Right ventricle myocardium superior (tissue), 1 donor: ENCODE measurements around the gene NME1. TPM values are rescaled to one million over a fixed set of nuclear protein-coding genes. Genes with fewer than 3 reads are reported as not detected.

ENCODE experiments used
- ATAC-seq: fragments of 200-7000 bp; cut with Tn5 transposase; one replicate; pipeline ENCODE4 v1.9.1; 2020; ENCODE audit warnings: mild to moderate bottlenecking; ENCODE audit not compliant: poor library complexity
- DNase-seq: peaks from one replicate; pipeline ENCODE4 v3.0.0-alpha.2; 2020
- intact Hi-C: fragments of 100-400 bp; cut with DNase I; formaldehyde crosslinking; loops from one replicate; pipeline ENCODE4 v1.11.2; 2022
- total RNA-seq: library from RNA; stranded (reverse); fragmentation: NEBNext Ultra II Directional; extraction: Animal tissue kit (Norgen Biotek cat#: 25700); gene quantifications from one replicate; pipeline ENCODE4 v1.2.1, GENCODE V29; 2021
- donor health status: DM: no; HTN: yes; CAD: no; lungs with severe emphysema.

NME1 gene
- total RNA-seq, 1 donor from 2014 or later = 21.1 TPM

- intact Hi-C loops = no loop called here
- ATAC-seq (no peak), DNase-seq (no peak)
These were observed 27.1 kb downstream of the NME1 start for GRCh38 chr17:51180486-51180885.

DNA sequence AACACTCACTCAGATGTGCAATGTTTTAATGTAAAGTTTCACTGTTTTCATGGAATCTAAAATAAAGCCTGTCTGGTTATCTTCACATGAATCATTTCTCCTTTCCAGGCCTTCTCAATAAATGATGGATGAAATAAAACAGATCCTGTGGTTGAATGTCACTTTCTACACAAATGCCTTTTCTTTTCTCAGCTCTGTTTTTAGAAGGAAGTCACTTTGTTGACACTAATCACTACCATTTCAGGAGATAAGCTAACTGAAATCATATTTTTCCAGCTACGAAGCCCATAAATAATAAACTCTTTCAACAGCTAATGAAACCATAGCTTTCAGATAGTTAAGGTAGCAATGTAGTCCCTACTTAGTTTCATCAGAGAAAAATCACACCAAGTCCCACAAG lies 30.8 kb downstream of the NME1 start:
- intact Hi-C loops = no loop called here
- DNase-seq (no peak), ATAC-seq (no peak)

- ATAC-seq (no peak), DNase-seq (no peak)
- intact Hi-C loops = no loop called here
These were observed 32.5 kb downstream of the NME1 start for GRCh38 chr17:51185763-51186332.

GRCh38 chr17:51188271-51188833 lies 35.0 kb downstream of the NME1 start:
- DNase-seq (no peak), ATAC-seq (no peak)
- intact Hi-C loops = no loop called here

- DNase-seq = no peak
- no peak for ATAC-seq
These were observed 35.8 kb downstream of the NME1 start for GRCh38 chr17:51189162-51189561.

GRCh38 chr17:51189628-51190027 lies 36.3 kb downstream of the NME1 start:
- DNase-seq (no peak), ATAC-seq (no peak)
- intact Hi-C loops = no loop called here

More at GRCh38 chr17:51189162-51189561, 35.8 kb downstream of the NME1 start:
- intact Hi-C loops = no loop called here

DNA sequence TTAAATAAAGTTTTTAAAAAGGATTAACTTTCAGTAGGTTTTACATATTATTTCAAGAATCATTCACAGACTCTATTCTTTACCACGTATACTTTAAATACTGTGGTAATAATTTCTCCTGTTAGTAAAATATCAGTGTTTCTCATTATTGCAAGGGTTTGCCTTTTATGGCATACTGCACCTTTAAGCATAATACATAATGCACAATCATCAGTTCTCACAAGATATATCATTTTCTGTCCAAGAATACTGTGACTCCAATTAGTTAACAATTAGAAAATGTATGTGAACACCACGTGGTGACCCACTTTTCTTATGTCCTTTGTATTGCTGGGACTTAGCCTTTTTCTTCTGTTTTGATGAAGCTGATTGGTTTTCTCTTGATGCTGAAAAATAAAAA lies 38.5 kb downstream of the NME1 start:
- intact Hi-C loops = no loop called here
- no peak for ATAC-seq
- DNase-seq = no peak

- DNase-seq = no peak
- no peak for ATAC-seq
- intact Hi-C loops = no loop called here
These were observed 44.4 kb downstream of the NME1 start for GRCh38 chr17:51197754-51198153.

DNA sequence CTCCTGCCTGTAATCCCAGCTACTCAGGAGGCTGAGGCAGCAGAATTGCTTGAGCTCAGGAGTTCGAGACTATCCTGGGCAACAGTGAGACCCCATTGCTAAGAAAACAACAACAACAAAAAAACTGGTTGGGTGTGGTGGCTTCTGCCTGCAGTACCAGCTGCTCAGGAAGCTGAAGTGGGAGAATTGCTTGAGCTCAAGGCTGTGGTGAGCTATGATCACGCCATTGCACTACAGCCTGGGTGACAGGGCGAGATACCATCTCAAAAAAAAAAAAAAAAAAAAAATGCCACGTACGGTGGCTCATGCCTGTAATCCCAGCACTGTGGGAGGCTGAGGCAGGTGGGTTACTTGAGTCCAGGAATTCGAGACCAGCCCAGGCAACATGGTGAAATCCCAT lies 46.9 kb downstream of the NME1 start:
- ATAC-seq (no peak), DNase-seq (no peak)
- intact Hi-C loops = no loop called here

- intact Hi-C loops = no loop called here
- DNase-seq (no peak), ATAC-seq (no peak)
These were observed 47.5 kb downstream of the NME1 start for GRCh38 chr17:51200846-51201245.

DNA sequence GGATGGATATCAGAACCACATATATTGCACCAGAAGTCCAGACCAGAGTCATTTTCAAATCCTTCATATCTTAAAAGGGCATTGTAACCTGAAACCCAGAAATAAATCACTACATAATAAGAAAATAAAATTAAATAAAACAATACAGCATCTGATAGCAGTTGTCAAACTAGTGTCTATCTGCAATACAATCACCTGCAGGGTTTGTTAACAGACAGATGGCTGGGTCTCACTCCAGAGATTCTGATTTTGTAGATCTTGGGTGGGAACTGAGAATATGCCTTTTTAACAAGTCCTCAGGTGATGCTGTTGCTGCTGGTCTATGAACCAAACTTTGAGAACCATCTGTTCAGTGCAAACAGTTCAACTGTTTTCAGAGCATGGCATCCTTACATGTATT lies 50.5 kb downstream of the NME1 start:
- intact Hi-C loops = no loop called here
- ATAC-seq (no peak), DNase-seq (no peak)

Other genes with a start within 250 kb of the NME1 start
- gene SPAG9, start 32.7 kb upstream of the NME1 start, total RNA-seq = 42.0 TPM
- 245 TPM for gene NME2, start 12.9 kb downstream of the NME1 start, total RNA-seq
- gene MBTD1, start 106.5 kb downstream of the NME1 start, total RNA-seq = 5.8 TPM
- 8.0 TPM for gene UTP18, start 107.0 kb downstream of the NME1 start, total RNA-seq